ENCODE data around the gene IL7R. TPM values are rescaled to one million over a fixed set of nuclear protein-coding genes. Genes with fewer than 3 reads are reported as not detected.
A peak's percentile ranks its signal among the peaks of the same experiment; 100 is the strongest.

The IL7R gene
- total and polyA plus RNA-seq, 2 of the 13 experiments (the other 11 are each of a cell fraction or from before 2014, with no cell fraction given), result not detected

GRCh38 chr5:35819668-35820067, 37.0 kb upstream of the IL7R start:
- FAIRE-seq, result no peak
- Histone ChIP-seq H3K79me2 (ENCODE audit: insufficient read depth, low read length) (no peaks in the 10 kb centered on the region), H3K9me3 (ENCODE audit: low read length) (no peaks in the 10 kb centered on the region), H3K4me2 (ENCODE audit: low read depth, low read length) (no peak overlapping the region), H3K36me3 (replicated peaks in 1 of 2; ENCODE audit: control insufficient read depth in 1 of 2, insufficient read depth in 2 of 2, low read length in 2 of 2) (no peaks in the 10 kb centered on the region), H2AFZ (ENCODE audit: low read length) (no peak overlapping the region), H4K20me1 (ENCODE audit: insufficient read depth, low read length) (no peaks in the 10 kb centered on the region), H3K27ac (ENCODE audit: extremely low read length, insufficient read depth, low read length) (no peak overlapping the region), H3K27me3 (ENCODE audit: control insufficient read depth in 1 of 2, insufficient read depth in 2 of 2, low read length in 2 of 2) (0 out of 5 replicates have a peak, but pooled peaks cover 0 to 3% of the 10 kb centered on the region in 2 experiments), H3K4me3 (replicated peaks in 1 of 3; ENCODE audit: insufficient read depth in 1 of 3, low read depth in 2 of 3, low read length in 3 of 3) (no peak overlapping the region), H3K4me1 (ENCODE audit: insufficient read depth, low read length) (peaks cover 9% of the 10 kb centered on the region), H3K9ac (ENCODE audit: insufficient read depth, low read depth, low read length) (no peak overlapping the region)
- 92% methylated on average over 1 of the region's 1 CpG for WGBS (ENCODE audit: low lambda C conversion rate)
- BruUV-seq (replicated peaks), result no TSS peak
- DNase-seq (ENCODE audit: low spot score), result no peak
- TF ChIP-seq ZNF589 (CRISPR knock-in tag; conservative IDR thresholded peaks at IDR 0.05), result no peak
- peak; percentile 34; the same call in 1 of the 2 replicates for TF ChIP-seq CEBPB (IDR thresholded peaks at IDR 0.05; ENCODE audit: borderline replicate concordance, low read depth, low read length)
- intact Hi-C loops (cut with micrococcal nuclease; ENCODE audit: unreplicated experiment) (no loop called here), in situ Hi-C loops (cut with HindIII; ENCODE audit: extremely low pct_ligation_motif_present, low pct_unique_long_range_greater_than_20kb) (no loop called here)
- ATAC-seq, result no peak
- POLR2A ChIA-PET, result no interaction called here
- CTCF ChIA-PET (ENCODE audit: low intra/inter-chr PET ratio, low total read pairs), result no interaction called here

GRCh38 chr5:35820735-35821134, 36.0 kb upstream of the IL7R start:
- FAIRE-seq, result no peak
- in situ Hi-C loops (cut with HindIII; ENCODE audit: extremely low pct_ligation_motif_present, low pct_unique_long_range_greater_than_20kb), result no loop called here
- no TSS peak for BruUV-seq (replicated peaks)

More at GRCh38 chr5:35820735-35821134, 36.0 kb upstream of the IL7R start:
- H3K4me3 ChIP-seq (replicated peaks in 1 of 3; ENCODE audit: insufficient read depth in 1 of 3, low read depth in 2 of 3, low read length in 3 of 3), result no peak overlapping the region
- no peaks in the 10 kb centered on the region for H3K36me3 ChIP-seq (replicated peaks in 1 of 2; ENCODE audit: control insufficient read depth in 1 of 2, insufficient read depth in 2 of 2, low read length in 2 of 2)
- 7% methylated on average over 4 of the region's 4 CpGs for WGBS (ENCODE audit: low lambda C conversion rate)
- H2AFZ ChIP-seq (ENCODE audit: low read length), result no peak overlapping the region
- intact Hi-C loops (cut with micrococcal nuclease; ENCODE audit: unreplicated experiment), result no loop called here
- no peak overlapping the region for H3K4me2 ChIP-seq (ENCODE audit: low read depth, low read length)
- no peaks in the 10 kb centered on the region for H3K9me3 ChIP-seq (ENCODE audit: low read length)
- H3K79me2 ChIP-seq (ENCODE audit: insufficient read depth, low read length), result no peaks in the 10 kb centered on the region
- no peak for DNase-seq (ENCODE audit: low spot score)
- H3K27ac ChIP-seq (ENCODE audit: extremely low read length, insufficient read depth, low read length), result no peak overlapping the region
- no peak for TF ChIP-seq ATRX (CRISPR knock-in tag; IDR thresholded peaks at IDR 0.05; ENCODE audit: borderline replicate concordance)
- no peak for TF ChIP-seq RBAK (CRISPR knock-in tag; IDR thresholded peaks at IDR 0.05)
- TF ChIP-seq FOXA3 (CRISPR knock-in tag; IDR thresholded peaks at IDR 0.05), result no peak
- TF ChIP-seq HINFP (CRISPR knock-in tag; IDR thresholded peaks at IDR 0.05; ENCODE audit: low read depth), result no peak
- TF ChIP-seq SRF (IDR thresholded peaks at IDR 0.05; ENCODE audit: low read depth, low read length), result no peak
- no peak for TF ChIP-seq ZNF569 (CRISPR knock-in tag; IDR thresholded peaks at IDR 0.05; ENCODE audit: borderline replicate concordance)
- no peak for TF ChIP-seq ZNF781 (CRISPR knock-in tag; IDR thresholded peaks at IDR 0.05; ENCODE audit: borderline replicate concordance, not compliant biosample characterization)
- no peak for TF ChIP-seq BRF2 (CRISPR knock-in tag; IDR thresholded peaks at IDR 0.05)
- TF ChIP-seq HDAC2 (CRISPR knock-in tag; IDR thresholded peaks at IDR 0.05), result no peak
- no peak for TF ChIP-seq SRSF9 (IDR thresholded peaks at IDR 0.05; ENCODE audit: borderline replicate concordance, insufficient read depth, low read depth, low read length, poor library complexity, severe bottlenecking)
- no peak for TF ChIP-seq CREB1 (IDR thresholded peaks at IDR 0.05)
- TF ChIP-seq CREB1 (CRISPR knock-in tag; IDR thresholded peaks at IDR 0.05), result no peak
- TF ChIP-seq ZNF564 (CRISPR knock-in tag; IDR thresholded peaks at IDR 0.05), result no peak
- TF ChIP-seq GTF2F1 (IDR thresholded peaks at IDR 0.05; ENCODE audit: low read length), result no peak
- no peak for TF ChIP-seq ZNF572 (CRISPR knock-in tag; IDR thresholded peaks at IDR 0.05)
- POLR2A ChIA-PET, result no interaction called here
- CTCF ChIA-PET (ENCODE audit: low intra/inter-chr PET ratio, low total read pairs), result no interaction called here
- no peak for ATAC-seq
- H4K20me1 ChIP-seq (ENCODE audit: insufficient read depth, low read length), result no peaks in the 10 kb centered on the region
- H3K4me1 ChIP-seq (ENCODE audit: insufficient read depth, low read length), result peaks cover 9% of the 10 kb centered on the region
- H3K9ac ChIP-seq (ENCODE audit: insufficient read depth, low read depth, low read length), result no peak overlapping the region
- peaks cover 0 to 5% of the 10 kb centered on the region in 2 experiments; a peak in 1 of 5 replicates for H3K27me3 ChIP-seq (ENCODE audit: control insufficient read depth in 1 of 2, insufficient read depth in 2 of 2, low read length in 2 of 2)

Data from HepG2 (cell line).